PC-3 (cell line): ENCODE results near the gene FAM98B.

Experiments used
- CTCF ChIP-seq: fragments of 300-600 bp; sonication (generic); conservative IDR thresholded peaks from 2 replicates; pipeline ENCODE4 v1.5.1; 2017; ENCODE audit warnings: antibody characterized with exemption, low read depth, mild to moderate bottlenecking, low read length
- EZH2 ChIP-seq: fragments of 300-600 bp; sonication (generic); IDR thresholded peaks from one replicate; pipeline ENCODE4 v1.6.1; 2017; ENCODE audit warnings: antibody characterized with exemption, mild to moderate bottlenecking, low read length; ENCODE audit not compliant: unreplicated experiment
- EZH2phosphoT487 ChIP-seq: fragments of 300-600 bp; sonication (generic); IDR thresholded peaks from 2 replicates; pipeline ENCODE4 v1.6.1; 2018; ENCODE audit warnings: mild to moderate bottlenecking, antibody characterized with exemption, low read length, borderline replicate concordance

DNA sequence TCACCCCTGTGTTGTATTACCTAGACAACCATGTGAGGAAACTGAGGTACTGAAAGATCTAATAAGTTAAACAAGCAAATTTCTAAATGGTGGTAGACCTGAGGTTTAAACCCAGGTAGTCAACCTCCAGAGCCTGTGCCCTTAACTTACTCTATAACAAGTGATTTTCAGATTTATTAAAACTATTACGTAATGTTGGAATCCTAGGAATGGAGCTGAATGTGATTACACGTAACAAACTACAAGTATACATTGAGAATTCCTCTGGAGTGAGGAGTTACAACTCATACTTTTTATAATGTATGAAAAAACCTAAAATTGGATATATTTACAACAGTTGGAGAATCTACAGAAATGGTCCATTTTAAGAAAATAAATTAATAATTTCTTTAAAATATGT is 18.0 kb downstream of the FAM98B start:
- TF ChIP-seq EZH2phosphoT487 (no peak), CTCF (no peak), EZH2 (no peak)
